Naive B cell (primary cell): ENCODE data around the gene ABLIM3. TPM values are rescaled to one million over a fixed set of nuclear protein-coding genes. Genes with fewer than 3 reads are reported as not detected.
A peak's percentile ranks its signal among the peaks of the same experiment; 100 is the strongest.

Experiments used
- ATAC-seq, 2 donors: fragments of 150-1000 bp; cut with Tn5 transposase; 2 replicates each; pipeline ENCODE4 v1.10.0; 2021; ENCODE audit warnings: low read depth in 2 of 2, mild to moderate bottlenecking in 2 of 2, moderate library complexity in 2 of 2
- DNase-seq: peaks from one replicate; pipeline ENCODE4 v3.0.0; 2022
- H3K27ac Mint-ChIP-seq, 6 donors: one replicate each; pipeline ENCODE4 v1.8.0; 2020 to 2022; ENCODE audit warnings: mild to moderate bottlenecking in 6 of 6, mixed read lengths in 6 of 6, moderate library complexity in 5 of 6, inconsistent platforms in 2 of 6
- H3K27me3 Mint-ChIP-seq, 3 donors: one replicate each; pipeline ENCODE4 v1.8.0; 2021 to 2022; ENCODE audit warnings: mixed read lengths in 3 of 3, mild to moderate bottlenecking in 1 of 3
- H3K36me3 Mint-ChIP-seq, 2 donors: one replicate each; pipeline ENCODE4 v1.8.0; 2020 to 2022; ENCODE audit warnings: mixed read lengths in 2 of 2, inconsistent platforms in 1 of 2, mild to moderate bottlenecking in 1 of 2
- H3K4me1 Mint-ChIP-seq, 3 donors: one replicate each; pipeline ENCODE4 v1.8.0; 2020 to 2022; ENCODE audit warnings: mixed read lengths in 3 of 3, inconsistent platforms in 1 of 3, mild to moderate bottlenecking in 1 of 3, moderate library complexity in 1 of 3
- H3K4me3 Mint-ChIP-seq, 8 donors: one replicate each; pipeline ENCODE4 v1.8.0; 2020 to 2022; ENCODE audit warnings: mild to moderate bottlenecking in 8 of 8, mixed read lengths in 8 of 8, moderate library complexity in 8 of 8, inconsistent platforms in 2 of 8
- H3K9me3 Mint-ChIP-seq, 7 donors: one replicate each; pipeline ENCODE4 v1.8.0; 2020 to 2022; ENCODE audit warnings: mixed read lengths in 7 of 7, mild to moderate bottlenecking in 5 of 7, inconsistent platforms in 2 of 7, moderate library complexity in 1 of 7
- polyA plus RNA-seq, 6 donors: library from polyadenylated mRNA; unstranded; fragments of 300-500 nt; fragmentation: Illumina TruSeq; gene quantifications; one replicate each; pipeline ENCODE4 v1.2.3, GENCODE V29; 2021; ENCODE audit warnings: low read depth in 6 of 6

Gene ABLIM3
- polyA plus RNA-seq, 6 donors from 2014 or later: 0.17 to 0.74 (median 0.21) TPM; not detected in 3

- ATAC-seq (no peak), DNase-seq (no peak)
- Mint-ChIP-seq H3K4me3 (no peak overlapping the region), H3K27me3 (peaks cover 15 to 21% (median 19%) of the 10 kb centered on the region in 3 donors), H3K36me3 (no peaks in the 10 kb centered on the region), H3K9me3 (no peaks in the 10 kb centered on the region), H3K27ac (no peak overlapping the region), H3K4me1 (no peaks in the 10 kb centered on the region)
Observed at GRCh38 chr5:149228618-149229297, 87.5 kb downstream of the ABLIM3 start.

- Mint-ChIP-seq H3K27me3 (peaks cover 18 to 25% (median 21%) of the 10 kb centered on the region in 3 donors), H3K9me3 (no peaks in the 10 kb centered on the region), H3K4me1 (no peaks in the 10 kb centered on the region), H3K4me3 (no peak overlapping the region), H3K27ac (no peak overlapping the region), H3K36me3 (no peaks in the 10 kb centered on the region)
- ATAC-seq: no peak
- DNase-seq: no peak
Observed at GRCh38 chr5:149229298-149229937, 88.1 kb downstream of the ABLIM3 start.

- peaks cover 14 to 29% (median 15%) of the 10 kb centered on the region in 3 donors for H3K27me3 Mint-ChIP-seq
- H3K4me1 Mint-ChIP-seq: peaks cover 9 to 12% (median 12%) of the 10 kb centered on the region in 3 donors
- peaks cover 0 to 1% (median 0%) of the 10 kb centered on the region in 7 donors for H3K9me3 Mint-ChIP-seq
- DNase-seq (no peak), ATAC-seq (no peak)
- H3K36me3 Mint-ChIP-seq: no peaks in the 10 kb centered on the region
- no peak overlapping the region for H3K4me3 Mint-ChIP-seq
- peak overlapping the region in 2 of 6 donors; percentile 27 to 67 for H3K27ac Mint-ChIP-seq
Observed at GRCh38 chr5:149235841-149236240, 94.5 kb downstream of the ABLIM3 start.

GRCh38 chr5:149237662-149238061, 96.4 kb downstream of the ABLIM3 start:
- DNase-seq (no peak), ATAC-seq (no peak)
- peak overlapping the region in 1 of 6 donors; percentile 31 for H3K27ac Mint-ChIP-seq
- peaks cover 12 to 20% (median 12%) of the 10 kb centered on the region in 3 donors for H3K4me1 Mint-ChIP-seq
- peaks cover 12 to 41% (median 14%) of the 10 kb centered on the region in 3 donors for H3K27me3 Mint-ChIP-seq
- peaks cover 0 to 1% (median 0%) of the 10 kb centered on the region in 7 donors for H3K9me3 Mint-ChIP-seq
- no peak overlapping the region for H3K4me3 Mint-ChIP-seq
- no peaks in the 10 kb centered on the region for H3K36me3 Mint-ChIP-seq

GRCh38 chr5:149238540-149238939, 97.2 kb downstream of the ABLIM3 start:
- Mint-ChIP-seq H3K27ac (peak overlapping the region in 1 of 6 donors; percentile 21), H3K4me3 (peak overlapping the region in 1 of 8 donors; percentile 43), H3K27me3 (peaks cover 5 to 40% (median 6%) of the 10 kb centered on the region in 3 donors), H3K36me3 (no peaks in the 10 kb centered on the region), H3K9me3 (peaks cover 0 to 1% (median 0%) of the 10 kb centered on the region in 7 donors), H3K4me1 (peaks cover 12 to 20% (median 12%) of the 10 kb centered on the region in 3 donors)
- no peak for ATAC-seq
- no peak for DNase-seq

- Mint-ChIP-seq H3K27me3 (peaks cover 1 to 34% (median 2%) of the 10 kb centered on the region in 3 donors), H3K4me1 (peaks cover 12 to 20% (median 12%) of the 10 kb centered on the region in 3 donors), H3K4me3 (peak overlapping the region in 5 of 8 donors; percentile 65 to 88 (median 72)), H3K36me3 (no peaks in the 10 kb centered on the region), H3K27ac (peak overlapping the region in 4 of 6 donors; percentile 19 to 96 (median 67)), H3K9me3 (peaks cover 0 to 1% (median 0%) of the 10 kb centered on the region in 7 donors)
- DNase-seq (no peak), ATAC-seq (no peak)
Observed at GRCh38 chr5:149239917-149240316, 98.6 kb downstream of the ABLIM3 start.

GRCh38 chr5:149240354-149240998, 99.2 kb downstream of the ABLIM3 start:
- peaks cover 7 to 40% (median 8%) of the 10 kb centered on the region in 3 donors for H3K27me3 Mint-ChIP-seq
- peaks cover 12 to 20% (median 12%) of the 10 kb centered on the region in 3 donors for H3K4me1 Mint-ChIP-seq
- ATAC-seq: peak; percentile 67 to 91
- H3K27ac Mint-ChIP-seq: peak overlapping the region in 5 of 6 donors; percentile 44 to 96 (median 90)
- peaks cover 0 to 2% (median 0%) of the 10 kb centered on the region in 7 donors for H3K9me3 Mint-ChIP-seq
- H3K36me3 Mint-ChIP-seq: no peaks in the 10 kb centered on the region
- H3K4me3 Mint-ChIP-seq: peak overlapping the region in 7 of 8 donors; percentile 41 to 88 (median 67)
- peak; percentile 55 for DNase-seq

GRCh38 chr5:149242339-149242738, 101.0 kb downstream of the ABLIM3 start:
- peak overlapping the region in 1 of 6 donors; percentile 30 for H3K27ac Mint-ChIP-seq

GRCh38 chr5:149246906-149247305, 105.6 kb downstream of the ABLIM3 start:
- no peak overlapping the region for H3K27ac Mint-ChIP-seq
- H3K9me3 Mint-ChIP-seq: peaks cover 0 to 9% (median 2%) of the 10 kb centered on the region in 7 donors
- no peaks in the 10 kb centered on the region for H3K36me3 Mint-ChIP-seq
- DNase-seq (no peak), ATAC-seq (no peak)
- H3K4me3 Mint-ChIP-seq: no peak overlapping the region
- peaks cover 0 to 3% (median 0%) of the 10 kb centered on the region in 3 donors for H3K4me1 Mint-ChIP-seq
- H3K27me3 Mint-ChIP-seq: peaks cover 23 to 37% (median 32%) of the 10 kb centered on the region in 3 donors

More at GRCh38 chr5:149242339-149242738, 101.0 kb downstream of the ABLIM3 start:
- Mint-ChIP-seq H3K9me3 (peaks cover 0 to 8% (median 2%) of the 10 kb centered on the region in 7 donors), H3K27me3 (peaks cover 15 to 42% (median 18%) of the 10 kb centered on the region in 3 donors), H3K4me1 (peaks cover 12 to 20% (median 12%) of the 10 kb centered on the region in 3 donors), H3K36me3 (no peaks in the 10 kb centered on the region), H3K4me3 (no peak overlapping the region)
- DNase-seq: no peak
- no peak for ATAC-seq

GRCh38 chr5:149247726-149248125, 106.4 kb downstream of the ABLIM3 start:
- ATAC-seq (no peak), DNase-seq (no peak)
- peaks cover 0 to 9% (median 2%) of the 10 kb centered on the region in 7 donors for H3K9me3 Mint-ChIP-seq
- no peaks in the 10 kb centered on the region for H3K4me1 Mint-ChIP-seq
- no peak overlapping the region for H3K4me3 Mint-ChIP-seq
- no peaks in the 10 kb centered on the region for H3K36me3 Mint-ChIP-seq
- no peak overlapping the region for H3K27ac Mint-ChIP-seq
- peaks cover 17 to 37% (median 32%) of the 10 kb centered on the region in 3 donors for H3K27me3 Mint-ChIP-seq

- Mint-ChIP-seq H3K4me1 (no peaks in the 10 kb centered on the region), H3K27me3 (peaks cover 31 to 48% (median 40%) of the 10 kb centered on the region in 3 donors)
- ATAC-seq: no peak
Observed at GRCh38 chr5:149251546-149251945, 110.3 kb downstream of the ABLIM3 start.

GRCh38 chr5:149254506-149254905, 113.2 kb downstream of the ABLIM3 start:
- ATAC-seq (no peak), DNase-seq (no peak)
- peaks cover 33 to 43% (median 35%) of the 10 kb centered on the region in 3 donors for H3K27me3 Mint-ChIP-seq
- peaks cover 0 to 7% (median 0%) of the 10 kb centered on the region in 7 donors for H3K9me3 Mint-ChIP-seq
- H3K4me1 Mint-ChIP-seq: no peaks in the 10 kb centered on the region
- no peak overlapping the region for H3K27ac Mint-ChIP-seq
- no peak overlapping the region for H3K4me3 Mint-ChIP-seq
- H3K36me3 Mint-ChIP-seq: peaks cover 9 to 11% of the 10 kb centered on the region in 2 donors

More at GRCh38 chr5:149251546-149251945, 110.3 kb downstream of the ABLIM3 start:
- peaks cover 9 to 11% of the 10 kb centered on the region in 2 donors for H3K36me3 Mint-ChIP-seq
- no peak overlapping the region for H3K4me3 Mint-ChIP-seq
- peaks cover 0 to 9% (median 3%) of the 10 kb centered on the region in 7 donors for H3K9me3 Mint-ChIP-seq
- DNase-seq: no peak
- peak overlapping the region in 1 of 6 donors; percentile 24 for H3K27ac Mint-ChIP-seq

- DNase-seq: no peak
- Mint-ChIP-seq H3K9me3 (peaks cover 0 to 7% (median 0%) of the 10 kb centered on the region in 7 donors), H3K27ac (no peak overlapping the region), H3K4me1 (no peaks in the 10 kb centered on the region), H3K36me3 (peaks cover 9 to 11% of the 10 kb centered on the region in 2 donors), H3K4me3 (no peak overlapping the region), H3K27me3 (peaks cover 33 to 54% (median 41%) of the 10 kb centered on the region in 3 donors)
- no peak for ATAC-seq
Observed at GRCh38 chr5:149256451-149256850, 115.2 kb downstream of the ABLIM3 start.
